Osteoblast (primary cell): ENCODE measurements around the gene DNAH6. TPM values are rescaled to one million over a fixed set of nuclear protein-coding genes. Genes with fewer than 3 reads are reported as not detected.
A peak's percentile ranks its signal among the peaks of the same experiment; 100 is the strongest.

Source experiments
- DNase-seq: peaks from one replicate; pipeline ENCODE4 v3.0.0; 2011; ENCODE audit warnings: low spot score, mixed read lengths; ENCODE audit not compliant: insufficient read length; ENCODE audit errors: missing footprints
- H2AFZ ChIP-seq: 2 replicates; pipeline ENCODE4 v1.6.0; 2011; ENCODE audit warnings: mild to moderate bottlenecking, low read length
- H3K27ac ChIP-seq: 2 replicates; pipeline ENCODE4 v1.5.1; 2011; ENCODE audit warnings: mild to moderate bottlenecking, low read depth, low read length, moderate library complexity
- H3K27me3 ChIP-seq: 2 replicates; pipeline ENCODE4 v1.6.0; 2012; ENCODE audit warnings: mild to moderate bottlenecking, control low read depth, inconsistent platforms, low read length, moderate library complexity; ENCODE audit not compliant: insufficient read depth
- H3K36me3 ChIP-seq: 2 replicates; pipeline ENCODE4 v1.5.1; 2011; ENCODE audit warnings: mild to moderate bottlenecking, low read length, control low read depth, moderate library complexity; ENCODE audit not compliant: insufficient read depth
- H3K4me1 ChIP-seq: 2 replicates; pipeline ENCODE4 v1.5.1; 2011; ENCODE audit warnings: mild to moderate bottlenecking, low read length, control low read depth, moderate library complexity; ENCODE audit not compliant: insufficient read depth
- H3K4me2 ChIP-seq: 2 replicates; pipeline ENCODE4 v1.6.0; 2011; ENCODE audit warnings: mild to moderate bottlenecking, low read length; ENCODE audit not compliant: insufficient read depth
- H3K4me3 ChIP-seq: fragments of 200-600 bp; sonication (generic); 3 replicates; pipeline ENCODE4 v1.5.1; 2012; ENCODE audit warnings: mild to moderate bottlenecking, low read length, inconsistent platforms; ENCODE audit not compliant: insufficient read depth
- H3K79me2 ChIP-seq: 2 replicates; pipeline ENCODE4 v1.6.0; 2012; ENCODE audit warnings: mild to moderate bottlenecking, low read length, control low read depth, inconsistent platforms; ENCODE audit not compliant: insufficient read depth
- H3K9me3 ChIP-seq: 2 replicates; pipeline ENCODE4 v1.5.1; 2011; ENCODE audit warnings: low read depth, low read length, control low read depth
- H4K20me1 ChIP-seq: 2 replicates; pipeline ENCODE4 v1.6.0; 2012; ENCODE audit warnings: mild to moderate bottlenecking, low read length, control low read depth; ENCODE audit not compliant: insufficient read depth
- total RNA-seq: library from RNA; depleted of rRNA; stranded (reverse); fragments of >200 nt; gene quantifications from 2 replicates; pipeline ENCODE4 v1.2.3, GENCODE V29; 2012
- TF ChIP-seq, protein P1 (sequence below): IDR thresholded peaks from 2 replicates; pipeline ENCODE4 v1.5.1; 2011; ENCODE audit warnings: mild to moderate bottlenecking, low read depth, low read length, moderate library complexity; ENCODE audit errors: extremely low read depth

DNAH6 gene
- total RNA-seq, 1 donor: 0.36 TPM

DNA sequence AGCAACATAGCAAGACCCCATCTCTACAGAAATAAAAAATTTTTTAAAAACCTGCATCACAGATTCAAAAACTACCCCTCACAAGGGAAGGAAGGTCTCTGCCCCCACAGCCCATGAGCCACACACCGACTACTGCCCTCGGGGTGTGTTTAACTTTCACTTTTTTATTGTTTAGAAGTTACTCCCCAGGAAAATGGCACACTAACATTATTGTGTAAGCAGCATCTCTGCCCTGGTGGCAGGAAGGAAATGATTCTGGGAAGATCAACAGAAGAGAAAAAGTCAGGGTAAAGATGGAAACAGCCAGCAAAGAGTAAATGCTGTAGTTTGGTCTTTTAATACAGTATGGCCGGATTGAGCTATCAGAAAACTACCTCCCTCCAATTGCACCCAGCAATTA, 342.6 kb downstream of the DNAH6 start:
- H3K4me3 ChIP-seq: no peak overlapping the region
- no peaks in the 10 kb centered on the region for H4K20me1 ChIP-seq
- H3K27me3 ChIP-seq: no peaks in the 10 kb centered on the region
- no peak overlapping the region for H3K4me2 ChIP-seq
- H3K9me3 ChIP-seq: no peaks in the 10 kb centered on the region
- H3K4me1 ChIP-seq: no peaks in the 10 kb centered on the region
- H3K36me3 ChIP-seq: no peaks in the 10 kb centered on the region
- DNase-seq: no peak
- no peak overlapping the region for H3K27ac ChIP-seq
- TF ChIP-seq, protein P1, sequence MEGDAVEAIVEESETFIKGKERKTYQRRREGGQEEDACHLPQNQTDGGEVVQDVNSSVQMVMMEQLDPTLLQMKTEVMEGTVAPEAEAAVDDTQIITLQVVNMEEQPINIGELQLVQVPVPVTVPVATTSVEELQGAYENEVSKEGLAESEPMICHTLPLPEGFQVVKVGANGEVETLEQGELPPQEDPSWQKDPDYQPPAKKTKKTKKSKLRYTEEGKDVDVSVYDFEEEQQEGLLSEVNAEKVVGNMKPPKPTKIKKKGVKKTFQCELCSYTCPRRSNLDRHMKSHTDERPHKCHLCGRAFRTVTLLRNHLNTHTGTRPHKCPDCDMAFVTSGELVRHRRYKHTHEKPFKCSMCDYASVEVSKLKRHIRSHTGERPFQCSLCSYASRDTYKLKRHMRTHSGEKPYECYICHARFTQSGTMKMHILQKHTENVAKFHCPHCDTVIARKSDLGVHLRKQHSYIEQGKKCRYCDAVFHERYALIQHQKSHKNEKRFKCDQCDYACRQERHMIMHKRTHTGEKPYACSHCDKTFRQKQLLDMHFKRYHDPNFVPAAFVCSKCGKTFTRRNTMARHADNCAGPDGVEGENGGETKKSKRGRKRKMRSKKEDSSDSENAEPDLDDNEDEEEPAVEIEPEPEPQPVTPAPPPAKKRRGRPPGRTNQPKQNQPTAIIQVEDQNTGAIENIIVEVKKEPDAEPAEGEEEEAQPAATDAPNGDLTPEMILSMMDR: no peak
- H3K79me2 ChIP-seq: no peaks in the 10 kb centered on the region
- no peak overlapping the region for H2AFZ ChIP-seq

DNA sequence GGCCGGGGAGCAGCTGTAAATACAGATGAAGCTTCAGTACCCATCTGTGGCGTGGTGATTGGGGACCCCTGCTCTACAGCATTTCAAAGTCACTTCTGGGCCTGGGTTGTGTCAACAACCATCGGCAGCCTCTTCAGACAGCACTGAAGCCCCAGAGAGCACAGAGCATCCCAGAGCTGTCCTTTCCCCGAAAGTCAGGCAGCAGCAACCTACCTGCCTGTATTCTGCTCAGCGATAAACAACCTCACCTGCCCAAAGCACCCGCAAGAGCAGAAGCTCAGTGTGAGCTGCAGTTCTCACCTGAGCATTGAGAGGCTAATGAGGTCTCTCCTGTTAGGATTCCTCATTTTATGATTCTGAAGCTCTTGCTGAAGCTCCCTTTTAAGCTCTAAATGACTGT, 345.2 kb downstream of the DNAH6 start:
- Histone ChIP-seq H4K20me1 (no peaks in the 10 kb centered on the region), H3K4me2 (no peak overlapping the region), H2AFZ (no peak overlapping the region), H3K9me3 (no peaks in the 10 kb centered on the region), H3K36me3 (no peaks in the 10 kb centered on the region), H3K4me1 (no peaks in the 10 kb centered on the region), H3K4me3 (no peak overlapping the region), H3K27me3 (no peaks in the 10 kb centered on the region), H3K79me2 (no peaks in the 10 kb centered on the region), H3K27ac (no peak overlapping the region)
- TF ChIP-seq, protein P1: no peak
- no peak for DNase-seq

DNA sequence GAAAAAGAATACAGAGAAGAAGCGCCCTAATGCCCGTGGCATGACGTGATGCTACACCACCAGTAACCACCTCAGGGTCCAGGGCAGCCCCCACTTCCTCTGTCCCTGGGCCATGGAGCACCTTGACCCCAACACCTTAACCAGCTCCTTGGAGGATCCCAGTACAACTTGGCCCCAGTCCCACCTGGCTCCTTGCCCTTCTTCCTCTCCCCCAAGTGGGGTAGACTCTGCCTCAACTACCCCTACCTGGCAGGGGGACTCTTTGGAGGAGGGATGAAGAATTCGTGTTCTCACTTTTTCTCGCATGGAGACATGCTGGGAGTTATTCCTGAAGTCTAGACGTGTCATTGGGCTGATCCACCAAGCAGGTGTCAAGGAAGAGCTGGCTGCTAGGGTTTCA, 345.7 kb downstream of the DNAH6 start:
- TF ChIP-seq, protein P1: no peak
- H3K9me3 ChIP-seq: no peaks in the 10 kb centered on the region
- no peak for DNase-seq
- H2AFZ ChIP-seq: no peak overlapping the region
- no peak overlapping the region for H3K27ac ChIP-seq
- no peaks in the 10 kb centered on the region for H4K20me1 ChIP-seq
- H3K27me3 ChIP-seq: no peaks in the 10 kb centered on the region
- H3K4me1 ChIP-seq: no peaks in the 10 kb centered on the region
- H3K4me2 ChIP-seq: no peak overlapping the region
- H3K4me3 ChIP-seq: no peak overlapping the region
- no peaks in the 10 kb centered on the region for H3K79me2 ChIP-seq
- H3K36me3 ChIP-seq: no peaks in the 10 kb centered on the region

DNA sequence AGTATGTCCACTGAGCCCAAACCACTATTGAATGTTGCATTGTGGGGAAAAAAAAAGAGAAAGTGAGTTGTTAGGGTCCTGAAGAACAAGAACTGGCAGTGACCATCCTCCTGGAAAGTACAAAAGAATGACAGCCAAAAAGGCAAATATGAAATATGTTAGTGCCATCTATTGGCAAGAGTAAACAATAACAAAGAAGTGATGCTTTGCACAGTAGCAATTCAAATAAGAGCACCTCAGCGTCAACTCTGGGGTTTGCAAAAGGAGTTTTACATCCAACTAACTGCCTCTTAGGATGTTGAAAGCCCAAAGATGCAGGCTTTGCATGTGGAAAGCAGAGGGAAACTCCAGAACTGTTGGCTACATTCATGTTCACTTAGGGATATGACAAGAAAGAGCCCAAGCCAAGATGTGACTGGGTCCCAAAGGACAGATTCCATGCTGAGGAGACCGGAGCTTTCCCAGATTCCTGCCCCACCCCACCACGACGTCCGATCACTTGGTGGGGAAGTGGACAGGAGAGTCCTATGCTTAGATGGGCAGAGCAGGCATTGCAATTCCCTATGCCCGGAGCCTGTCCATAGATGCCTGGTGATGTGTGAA, 349.0 kb downstream of the DNAH6 start:
- Histone ChIP-seq H3K4me2 (no peak overlapping the region), H4K20me1 (no peaks in the 10 kb centered on the region), H3K27ac (no peak overlapping the region), H3K9me3 (no peaks in the 10 kb centered on the region), H3K4me3 (no peak overlapping the region), H3K36me3 (no peaks in the 10 kb centered on the region), H3K79me2 (no peaks in the 10 kb centered on the region), H3K4me1 (no peaks in the 10 kb centered on the region), H3K27me3 (no peaks in the 10 kb centered on the region), H2AFZ (no peak overlapping the region)
- no peak for DNase-seq
- TF ChIP-seq, protein P1: peak; percentile 32
